ENCODE data around the gene VSIG10L2. TPM values are rescaled to one million over a fixed set of nuclear protein-coding genes. Genes with fewer than 3 reads are reported as not detected.

VSIG10L2 gene
- total RNA-seq, 1 experiment from 2014 or later = not detected

GRCh38 chr11:125942771-125943428, 2.9 kb upstream of the VSIG10L2 start:
- no peak overlapping the region for H2BK12ac ChIP-seq (ENCODE audit: insufficient read length, low read depth, low read length)
- H3K27ac ChIP-seq (ENCODE audit: insufficient read length, low read depth, low read length) = no peak overlapping the region
- no peak overlapping the region for H3K4ac ChIP-seq (ENCODE audit: low read depth, low read length)
- H2BK120ac ChIP-seq (ENCODE audit: low read depth, low read length, poor library complexity, severe bottlenecking) = no peak overlapping the region
- H3K4me1 Mint-ChIP-seq = peaks cover 19 to 27% of the 10 kb centered on the region in 2 experiments
- H2BK15ac ChIP-seq (ENCODE audit: low read depth, low read length) = no peak overlapping the region
- no peaks in the 10 kb centered on the region for H3K27me3 ChIP-seq (ENCODE audit: insufficient read depth, low read length)
- TF ChIP-seq, protein P1, sequence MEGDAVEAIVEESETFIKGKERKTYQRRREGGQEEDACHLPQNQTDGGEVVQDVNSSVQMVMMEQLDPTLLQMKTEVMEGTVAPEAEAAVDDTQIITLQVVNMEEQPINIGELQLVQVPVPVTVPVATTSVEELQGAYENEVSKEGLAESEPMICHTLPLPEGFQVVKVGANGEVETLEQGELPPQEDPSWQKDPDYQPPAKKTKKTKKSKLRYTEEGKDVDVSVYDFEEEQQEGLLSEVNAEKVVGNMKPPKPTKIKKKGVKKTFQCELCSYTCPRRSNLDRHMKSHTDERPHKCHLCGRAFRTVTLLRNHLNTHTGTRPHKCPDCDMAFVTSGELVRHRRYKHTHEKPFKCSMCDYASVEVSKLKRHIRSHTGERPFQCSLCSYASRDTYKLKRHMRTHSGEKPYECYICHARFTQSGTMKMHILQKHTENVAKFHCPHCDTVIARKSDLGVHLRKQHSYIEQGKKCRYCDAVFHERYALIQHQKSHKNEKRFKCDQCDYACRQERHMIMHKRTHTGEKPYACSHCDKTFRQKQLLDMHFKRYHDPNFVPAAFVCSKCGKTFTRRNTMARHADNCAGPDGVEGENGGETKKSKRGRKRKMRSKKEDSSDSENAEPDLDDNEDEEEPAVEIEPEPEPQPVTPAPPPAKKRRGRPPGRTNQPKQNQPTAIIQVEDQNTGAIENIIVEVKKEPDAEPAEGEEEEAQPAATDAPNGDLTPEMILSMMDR (conservative IDR thresholded peaks at IDR 0.05) = no peak
- H3K9me3 ChIP-seq (ENCODE audit: control insufficient read depth, low read depth, low read length) = no peaks in the 10 kb centered on the region
- H2AFZ ChIP-seq (ENCODE audit: low read length) = no peak overlapping the region
- H4K8ac ChIP-seq (replicated peaks; ENCODE audit: insufficient read length, low read depth, low read length) = no peak overlapping the region
- no peak for DNase-seq
- no peaks in the 10 kb centered on the region for H3K79me1 ChIP-seq (ENCODE audit: insufficient read depth, low read depth, low read length, poor library complexity, severe bottlenecking)
- H3K9ac ChIP-seq (ENCODE audit: extremely low read depth, insufficient read length, low read length) = no peak overlapping the region
- no peak overlapping the region for H4K91ac ChIP-seq (ENCODE audit: insufficient read length, low read depth, low read length)
- no peaks in the 10 kb centered on the region for H3K9me3 Mint-ChIP-seq
- H4K20me1 ChIP-seq (ENCODE audit: control insufficient read depth, insufficient read depth, insufficient read length) = no peaks in the 10 kb centered on the region
- no peak overlapping the region for H2BK5ac ChIP-seq (ENCODE audit: insufficient read length, low read length)
- H3K4me2 ChIP-seq (ENCODE audit: insufficient read depth, insufficient read length, low read length) = no peak overlapping the region
- no peak overlapping the region for H2AK5ac ChIP-seq (ENCODE audit: insufficient read length, low read length)
- WGBS (ENCODE audit: extremely low coverage, insufficient read length, low lambda C conversion rate) = no CpG with 5 or more reads among the region's 12 CpGs
- H3K23ac ChIP-seq (ENCODE audit: insufficient read length, low read depth, low read length) = no peak overlapping the region
- no peak overlapping the region for H3K18ac ChIP-seq (ENCODE audit: insufficient read length, low read depth, low read length)
- H3K27ac Mint-ChIP-seq = peak overlapping the region in 1 of 3 experiments; percentile 37; a peak in 2 of 7 replicates
- no peaks in the 10 kb centered on the region for H3K27me3 Mint-ChIP-seq (ENCODE audit: low read depth)
- no peak overlapping the region for H2BK20ac ChIP-seq (ENCODE audit: low read depth, low read length, poor library complexity, severe bottlenecking)
- H3K4me3 Mint-ChIP-seq = no peak overlapping the region
- no peak overlapping the region for H3K56ac ChIP-seq (ENCODE audit: insufficient read length, low read depth, low read length)
- peaks cover 3% of the 10 kb centered on the region; the same call in 1 of the 2 replicates for H3K4me1 ChIP-seq (ENCODE audit: insufficient read depth, low read length)
- H3K23me2 ChIP-seq (ENCODE audit: insufficient read length, low read depth, low read length, poor library complexity, severe bottlenecking) = no peaks in the 10 kb centered on the region
- no peak overlapping the region for H3K14ac ChIP-seq (ENCODE audit: insufficient read depth, low read length)
- no peak overlapping the region for H3T11ph ChIP-seq (ENCODE audit: low read length)
- no peaks in the 10 kb centered on the region; a peak in 1 of 7 replicates for H3K36me3 Mint-ChIP-seq (ENCODE audit: insufficient read depth in 1 of 3, low read depth in 3 of 3)
- no peak overlapping the region for H4K5ac ChIP-seq (ENCODE audit: insufficient read length, low read depth, low read length)
- no peaks in the 10 kb centered on the region for H3K79me2 ChIP-seq (ENCODE audit: insufficient read depth, low read length)

Data from H9 (cell line).